ENCODE data around the gene PCSK1. TPM values are rescaled to one million over a fixed set of nuclear protein-coding genes. Genes with fewer than 3 reads are reported as not detected.

The PCSK1 gene
- total and polyA plus RNA-seq, 2 of the 8 experiments (the other 6 are each of a cell fraction or from before 2014, with no cell fraction given) = 1.3 to 3.2 TPM

GRCh38 chr5:96385538-96385937 is 47.5 kb downstream of the PCSK1 start:
- FAIRE-seq (no peak), DNase-seq (ENCODE audit: low read depth in 1 of 2, low spot score in 2 of 2) (no peak)
- H2BK20ac ChIP-seq (ENCODE audit: low read length) = no peak overlapping the region
- POLR2A ChIA-PET (ENCODE audit: partially characterized antibody) = no interaction called here
- H3K27me3 ChIP-seq (replicated peaks in 1 of 4; ENCODE audit: control insufficient read depth in 3 of 4, extremely low read depth in 1 of 4, insufficient read depth in 3 of 4, low read length in 3 of 4) = no peaks in the 10 kb centered on the region
- 0 out of 7 replicates have a peak, but pooled peaks cover 0 to 5% (median 0%) of the 10 kb centered on the region in 4 experiments for H3K4me1 ChIP-seq (replicated peaks in 1 of 4; ENCODE audit: control insufficient read depth in 3 of 4, insufficient read depth in 4 of 4, low read length in 3 of 4)
- H4K8ac ChIP-seq (ENCODE audit: extremely low read depth, insufficient read depth, low read length) = no peak overlapping the region
- no peaks in the 10 kb centered on the region; the same call in 1 of the 2 replicates for H3K23me2 ChIP-seq (ENCODE audit: low read depth, low read length)
- no peak overlapping the region; a peak in 1 of 8 replicates for H3K4me3 ChIP-seq (ENCODE audit: extremely low read depth in 1 of 4, insufficient read depth in 2 of 4, low read depth in 3 of 4, low read length in 4 of 4)
- H2BK120ac ChIP-seq (replicated peaks; ENCODE audit: low read depth, low read length) = no peak overlapping the region
- no peaks in the 10 kb centered on the region for H3K9me3 ChIP-seq (ENCODE audit: insufficient read depth in 2 of 2, low read depth in 1 of 2, low read length in 1 of 2)
- H3K18ac ChIP-seq (ENCODE audit: extremely low read depth, low read length) = no peak overlapping the region
- CTCF ChIA-PET (ENCODE audit: partially characterized antibody) = no interaction called here
- H3K14ac ChIP-seq (ENCODE audit: insufficient read length) = no peak overlapping the region
- no peak overlapping the region for H3K9ac ChIP-seq (replicated peaks in 1 of 4; ENCODE audit: extremely low read depth in 1 of 4, low read depth in 3 of 4, low read length in 3 of 4)
- H3K27ac ChIP-seq (ENCODE audit: low read depth, low read length) = no peak overlapping the region
- 0 out of 4 replicates have a peak overlapping the region, but pooled peaks of 1 of the 2 experiments have one; percentile 4 for H3K4me2 ChIP-seq (ENCODE audit: insufficient read depth in 1 of 2, low read depth in 2 of 2, low read length in 2 of 2)
- H2AK5ac ChIP-seq (ENCODE audit: low read depth, low read length) = no peak overlapping the region
- H3K36me3 ChIP-seq (ENCODE audit: control insufficient read depth in 2 of 4, insufficient read depth in 4 of 4, low read length in 3 of 4) = no peaks in the 10 kb centered on the region
- H3K79me2 ChIP-seq (ENCODE audit: control insufficient read depth in 1 of 2, insufficient read depth in 2 of 2, low read length in 2 of 2) = no peaks in the 10 kb centered on the region
- no peaks in the 10 kb centered on the region for H4K20me1 ChIP-seq (replicated peaks in 1 of 2; ENCODE audit: control insufficient read depth in 1 of 2, insufficient read depth in 2 of 2, low read length in 2 of 2)
- H2AFZ ChIP-seq (ENCODE audit: low read length) = no peak overlapping the region
- H2BK12ac ChIP-seq (ENCODE audit: low read depth, low read length) = no peak overlapping the region
- no peaks in the 10 kb centered on the region for H3K79me1 ChIP-seq (ENCODE audit: low read depth, low read length)
- WGBS, 2 experiments (ENCODE audit: extremely low coverage in 1 of 2, insufficient coverage in 1 of 2, insufficient read length in 1 of 2, insufficient replicate concordance in 2 of 2, low coverage in 1 of 2, low lambda C conversion rate in 2 of 2, missing lambda C conversion rate in 1 of 2) = 18% methylated on average over 1 of the region's 1 CpG; no CpG with 5 or more reads in 1 of the 2 experiments
- no peak overlapping the region for H2BK15ac ChIP-seq (ENCODE audit: low read length)
- no peak overlapping the region for H4K91ac ChIP-seq (replicated peaks; ENCODE audit: insufficient read length, low read length)
- no peak overlapping the region for H4K5ac ChIP-seq (ENCODE audit: insufficient read length, low read depth, low read length)
- no peak overlapping the region for H3K23ac ChIP-seq (ENCODE audit: insufficient read length)
- H2BK5ac ChIP-seq (ENCODE audit: low read depth, low read length) = no peak overlapping the region
- no peak overlapping the region for H3K4ac ChIP-seq (replicated peaks; ENCODE audit: insufficient read length, low read depth, low read length)
- H3K56ac ChIP-seq (replicated peaks; ENCODE audit: insufficient read length, low read depth, low read length) = no peak overlapping the region
- no peak for TF ChIP-seq KDM5A (IDR thresholded peaks at IDR 0.05; ENCODE audit: low read length)
- no peak for TF ChIP-seq RNF2 (IDR thresholded peaks at IDR 0.05; ENCODE audit: borderline replicate concordance, low read depth, low read length, missing control alignments, poor library complexity, severe bottlenecking)
- no peak for TF ChIP-seq EZH2 (IDR thresholded peaks at IDR 0.05; ENCODE audit: low read depth, low read length, severe bottlenecking)
- TF ChIP-seq POLR2AphosphoS5 (IDR thresholded peaks at IDR 0.05; ENCODE audit: low read depth, low read length) = no peak
- no peak for TF ChIP-seq NANOG (IDR thresholded peaks at IDR 0.05; ENCODE audit: insufficient read depth, low read depth, low read length, poor library complexity, severe bottlenecking)
- TF ChIP-seq BACH1 (IDR thresholded peaks at IDR 0.05; ENCODE audit: low read length) = no peak
- no peak for TF ChIP-seq TEAD4 (IDR thresholded peaks at IDR 0.05; ENCODE audit: low read depth, low read length)
- no peak for TF ChIP-seq ATF3 (IDR thresholded peaks at IDR 0.05; ENCODE audit: insufficient read depth, low read depth, low read length)
- no peak for TF ChIP-seq TCF12 (IDR thresholded peaks at IDR 0.05; ENCODE audit: low read depth, low read length)
- TF ChIP-seq RAD21 (IDR thresholded peaks at IDR 0.05 in 1 of 2, conservative IDR thresholded peaks at IDR 0.05 in 1 of 2; ENCODE audit: low read depth in 2 of 2, low read length in 2 of 2) = no peak
- no peak for TF ChIP-seq TBP (IDR thresholded peaks at IDR 0.05; ENCODE audit: low read depth, low read length)
- no peak for TF ChIP-seq TAF1 (IDR thresholded peaks at IDR 0.05; ENCODE audit: low read depth, low read length)
- TF ChIP-seq KDM1A (IDR thresholded peaks at IDR 0.05; ENCODE audit: borderline replicate concordance, low read length) = no peak
- TF ChIP-seq SP4 (IDR thresholded peaks at IDR 0.05; ENCODE audit: low read length) = no peak

Measured in H1 (cell line).